IMR-90 (cell line): ENCODE measurements around the gene DLL1. TPM values are rescaled to one million over a fixed set of nuclear protein-coding genes. Genes with fewer than 3 reads are reported as not detected.

Source experiments
- ATAC-seq: fragments of 200-7000 bp; cut with Tn5 transposase; 2 replicates; pipeline ENCODE4 v1.9.1; 2020; ENCODE audit warnings: low read depth, mild to moderate bottlenecking, moderate library complexity
- BruUV-seq: library from RNA; stranded (reverse); fragments of 400-500 nt; replicated peaks from 2 replicates; lab custom pipeline; 2021; lab: Mats Ljungman, UMichigan
- CTCF ChIA-PET: fragments of 300-600 bp; formaldehyde crosslinking; extraction: SDS; loops from one replicate; lab custom pipeline; 2021; ENCODE audit warnings: antibody characterized with exemption; lab: Yijun Ruan, JAX
- POLR2A ChIA-PET: fragments of 300-600 bp; sonication (Branson Sonifier 250); formaldehyde crosslinking; loops from one replicate; lab custom pipeline; 2022; ENCODE audit warnings: antibody characterized with exemption; ENCODE audit not compliant: unreplicated experiment; lab: Charles Lee
- DNase-seq: peaks from one replicate; pipeline ENCODE4 v3.0.0; 2013
- H2AFZ ChIP-seq: replicated peaks from 2 replicates; pipeline ENCODE3; 2013; ENCODE audit warnings: low read length, mild to moderate bottlenecking; ENCODE audit not compliant: poor library complexity
- H2AK5ac ChIP-seq: 2 replicates; pipeline ENCODE4 v1.6.1; 2013; ENCODE audit warnings: low read depth, low read length, inconsistent platforms
- H2AK9ac ChIP-seq: replicated peaks from 2 replicates; pipeline ENCODE3; 2013; ENCODE audit warnings: mild to moderate bottlenecking, low read depth, low read length, moderate library complexity; ENCODE audit not compliant: poor library complexity
- H2BK120ac ChIP-seq: 2 replicates; pipeline ENCODE4 v1.6.1; 2013; ENCODE audit warnings: low read depth, low read length, inconsistent platforms
- H2BK15ac ChIP-seq: 3 replicates; pipeline ENCODE4 v1.6.1; 2013; ENCODE audit warnings: low read depth, low read length, inconsistent platforms
- H2BK20ac ChIP-seq: 2 replicates; pipeline ENCODE4 v1.6.1; 2013; ENCODE audit warnings: low read depth, mild to moderate bottlenecking, inconsistent platforms, low read length, moderate library complexity
- H2BK5ac ChIP-seq: 2 replicates; pipeline ENCODE4 v1.6.1; 2013; ENCODE audit warnings: mild to moderate bottlenecking, low read depth, low read length, inconsistent platforms; ENCODE audit not compliant: poor library complexity, severe bottlenecking
- H3K14ac ChIP-seq: replicated peaks from 2 replicates; pipeline ENCODE4 v1.6.1; 2013; ENCODE audit warnings: low read depth, low read length, inconsistent platforms
- H3K18ac ChIP-seq: 2 replicates; pipeline ENCODE4 v1.6.1; 2013; ENCODE audit warnings: low read depth, low read length, control low read depth
- H3K23ac ChIP-seq: 2 replicates; pipeline ENCODE4 v1.6.1; 2013; ENCODE audit warnings: low read depth, low read length, inconsistent platforms
- H3K27ac ChIP-seq: 2 replicates; pipeline ENCODE4 v1.5.1; 2013; ENCODE audit warnings: mild to moderate bottlenecking, control low read depth, low read length; ENCODE audit not compliant: insufficient read depth
- H3K27me3 ChIP-seq: 2 replicates; pipeline ENCODE4 v1.6.1; 2013; ENCODE audit warnings: low read length; ENCODE audit not compliant: control insufficient read depth, insufficient read depth
- H3K36me3 ChIP-seq: 2 replicates; pipeline ENCODE4 v1.6.1; 2013; ENCODE audit warnings: low read length, mixed read lengths; ENCODE audit not compliant: control insufficient read depth, insufficient read depth
- H3K4ac ChIP-seq: 2 replicates; pipeline ENCODE4 v1.6.1; 2013; ENCODE audit warnings: low read depth, low read length, inconsistent platforms
- H3K4me1 ChIP-seq: 2 replicates; pipeline ENCODE4 v1.6.1; 2013; ENCODE audit warnings: low read length, mixed read lengths; ENCODE audit not compliant: control insufficient read depth, insufficient read depth
- H3K4me2 ChIP-seq: 2 replicates; pipeline ENCODE4 v1.6.1; 2013; ENCODE audit warnings: low read depth, mild to moderate bottlenecking, control low read depth, low read length, moderate library complexity
- H3K4me3 ChIP-seq: 2 replicates; pipeline ENCODE4 v1.5.1; 2013; ENCODE audit warnings: low read depth, mild to moderate bottlenecking, control low read depth, low read length, moderate library complexity; ENCODE audit not compliant: insufficient read depth
- H3K56ac ChIP-seq: 2 replicates; pipeline ENCODE4 v1.6.1; 2013; ENCODE audit warnings: low read length, inconsistent platforms; ENCODE audit not compliant: insufficient read depth; ENCODE audit errors: extremely low read depth
- H3K79me1 ChIP-seq, 2 experiments: 2 replicates each; pipeline ENCODE4 v1.6.1; 2013; ENCODE audit warnings: low read length in 2 of 2, inconsistent platforms in 1 of 2, low read depth in 1 of 2
- H3K9ac ChIP-seq: 2 replicates; pipeline ENCODE4 v1.6.1; 2013; ENCODE audit warnings: low read depth, low read length, control low read depth
- H3K9me1 ChIP-seq: 2 replicates; pipeline ENCODE4 v1.6.1; 2013; ENCODE audit warnings: low read length, inconsistent platforms; ENCODE audit not compliant: insufficient read depth
- H3K9me3 ChIP-seq: 2 replicates; pipeline ENCODE4 v1.6.1; 2013; ENCODE audit warnings: low read length; ENCODE audit not compliant: control insufficient read depth, insufficient read depth
- H4K20me1 ChIP-seq: 2 replicates; pipeline ENCODE4 v1.6.1; 2013; ENCODE audit warnings: low read length, inconsistent platforms; ENCODE audit not compliant: insufficient read depth
- H4K5ac ChIP-seq: 2 replicates; pipeline ENCODE4 v1.6.1; 2013; ENCODE audit warnings: mild to moderate bottlenecking, low read depth, low read length, control low read depth
- H4K8ac ChIP-seq, 2 experiments: 2 replicates each; pipeline ENCODE4 v1.6.1; 2013; ENCODE audit warnings: low read depth in 2 of 2, low read length in 2 of 2, control low read depth in 1 of 2, inconsistent platforms in 1 of 2
- H4K91ac ChIP-seq: 2 replicates; pipeline ENCODE4 v1.6.1; 2013; ENCODE audit warnings: low read depth, low read length, inconsistent platforms; ENCODE audit not compliant: insufficient read depth
- BHLHE40 ChIP-seq: fragments of 150-350 bp; IDR thresholded peaks from 2 replicates; pipeline ENCODE4 v1.6.1; 2016; ENCODE audit warnings: mild to moderate bottlenecking, low read depth, low read length
- CEBPB ChIP-seq: IDR thresholded peaks from 2 replicates; pipeline ENCODE4 v1.6.1; 2012; ENCODE audit warnings: low read depth, low read length, improper control_type of control experiment
- CHD1 ChIP-seq: IDR thresholded peaks from 2 replicates; pipeline ENCODE4 v1.6.1; 2012; ENCODE audit warnings: low read depth, low read length, improper control_type of control experiment
- ELK1 ChIP-seq: fragments of 150-350 bp; IDR thresholded peaks from 2 replicates; pipeline ENCODE4 v1.6.1; 2016; ENCODE audit warnings: low read depth, mild to moderate bottlenecking, low read length, moderate library complexity, borderline replicate concordance
- FOS ChIP-seq: fragments of 150-350 bp; IDR thresholded peaks from 2 replicates; pipeline ENCODE4 v1.6.1; 2016; ENCODE audit warnings: low read depth, low read length
- MAFK ChIP-seq: IDR thresholded peaks from 2 replicates; pipeline ENCODE4 v1.6.1; 2012; ENCODE audit warnings: low read depth, low read length, improper control_type of control experiment
- MXI1 ChIP-seq: IDR thresholded peaks from 2 replicates; pipeline ENCODE4 v1.6.1; 2012; ENCODE audit warnings: low read depth, mild to moderate bottlenecking, low read length, moderate library complexity, borderline replicate concordance
- POLR2A ChIP-seq: IDR thresholded peaks from 2 replicates; pipeline ENCODE4 v1.6.1; 2012; ENCODE audit warnings: mild to moderate bottlenecking, low read depth, low read length
- RCOR1 ChIP-seq: IDR thresholded peaks from 2 replicates; pipeline ENCODE4 v1.6.1; 2012; ENCODE audit warnings: mild to moderate bottlenecking, low read length, improper control_type of control experiment; ENCODE audit not compliant: insufficient replicate concordance
- RFX5 ChIP-seq: IDR thresholded peaks from 2 replicates; pipeline ENCODE4 v1.8.0; 2012; ENCODE audit warnings: low read depth, mild to moderate bottlenecking, low read length, moderate library complexity
- USF2 ChIP-seq: fragments of 150-350 bp; IDR thresholded peaks from 2 replicates; pipeline ENCODE4 v1.6.1; 2017; ENCODE audit warnings: mild to moderate bottlenecking, antibody characterized with exemption, low read length, low read depth
- WGBS, 2 experiments: methylation state at CpG; one replicate each; pipeline versions ENCODE4 v1.1.5 to v1.1.7; 2013; ENCODE audit warnings: missing lambda C conversion rate in 2 of 2; ENCODE audit not compliant: insufficient read length in 1 of 2; ENCODE audit errors: extremely low coverage in 2 of 2; 5-methylcytosine and 5-hydroxymethylcytosine counted together
- dilution Hi-C: fragments of 300-500 bp; cut with HindIII; formaldehyde crosslinking; loops from one replicate; pipeline ENCODE4 v1.14.3; 2018; ENCODE audit warnings: low sequenced_read_pairs; ENCODE audit not compliant: unreplicated experiment
- in situ Hi-C: fragments of 300-500 bp; cut with MboI; formaldehyde crosslinking; loops from 3 replicates; pipeline ENCODE4 v1.14.3; 2019; ENCODE audit warnings: low sequenced_read_pairs, inconsistent platforms, mixed read lengths
- intact Hi-C: fragments of 100-400 bp; cut with micrococcal nuclease; formaldehyde crosslinking; loops from 2 replicates; pipeline ENCODE4 v1.10.0; 2022
- polyA plus RNA-seq, 3 experiments: library from polyadenylated mRNA; depleted of rRNA; stranded (reverse); fragments of >200 nt; gene quantifications; 2 replicates each; pipeline ENCODE4 v1.2.3, GENCODE V29; 2012; ENCODE audit warnings: low replicate concordance in 1 of 3
- total RNA-seq: library from RNA; depleted of rRNA; stranded (reverse); fragments of >200 nt; gene quantifications from 2 replicates; pipeline ENCODE4 v1.2.3, GENCODE V29; 2012

The DLL1 gene
- total and polyA plus RNA-seq, 2 of the 4 experiments (the other 2 are of a cell fraction) = under 0.01 to 0.31 TPM

GRCh38 chr6:170314983-170315382 lies 24.1 kb upstream of the DLL1 start:
- peaks cover 47% of the 10 kb centered on the region for H4K20me1 ChIP-seq
- intact Hi-C loops (loop anchor here (5.0 to 10.0 kb wide), 2 partner anchors 523 to 870 kb away; no protein-coding TSS in a partner anchor), in situ Hi-C loops (no loop called here), dilution Hi-C loops (no loop called here)
- no peak overlapping the region for H3K18ac ChIP-seq
- H3K14ac ChIP-seq = no peak overlapping the region
- peaks cover 36 to 85% of the 10 kb centered on the region in 2 experiments for H3K79me1 ChIP-seq
- WGBS, 2 experiments = 100% methylated on average over 1 of the region's 5 CpGs; no CpG with 5 or more reads in 1 of the 2 experiments
- no peak overlapping the region for H3K56ac ChIP-seq
- ATAC-seq = no peak; the same call in 1 of the 2 replicates
- no peak overlapping the region for H3K4me3 ChIP-seq
- peaks cover 11% of the 10 kb centered on the region; the same call in 1 of the 2 replicates for H3K36me3 ChIP-seq
- H3K4ac ChIP-seq = no peak overlapping the region
- no peak overlapping the region for H2AK9ac ChIP-seq
- peak; percentile 35 for DNase-seq
- H2AK5ac ChIP-seq = no peak overlapping the region
- no peak overlapping the region for H4K8ac ChIP-seq
- H3K27ac ChIP-seq = no peak overlapping the region
- BruUV-seq = no TSS peak
- no peak overlapping the region for H4K5ac ChIP-seq
- H3K4me2 ChIP-seq = no peak overlapping the region
- CTCF ChIA-PET = no interaction called here
- no peak overlapping the region for H2BK5ac ChIP-seq
- no peak overlapping the region for H3K23ac ChIP-seq
- no peak overlapping the region for H2BK20ac ChIP-seq
- peaks cover 7% of the 10 kb centered on the region for H3K4me1 ChIP-seq
- no peak overlapping the region for H2BK120ac ChIP-seq
- H4K91ac ChIP-seq = no peak overlapping the region
- H3K9ac ChIP-seq = no peak overlapping the region
- H3K27me3 ChIP-seq = no peaks in the 10 kb centered on the region
- H3K9me3 ChIP-seq = no peaks in the 10 kb centered on the region
- H3K9me1 ChIP-seq = peaks cover 16% of the 10 kb centered on the region
- H2BK15ac ChIP-seq = no peak overlapping the region
- H2AFZ ChIP-seq = no peak overlapping the region
- POLR2A ChIA-PET = no interaction called here
- TF ChIP-seq CHD1 (no peak), USF2 (no peak), MAFK (no peak), RFX5 (no peak), FOS (no peak), MXI1 (no peak), BHLHE40 (no peak), ELK1 (no peak), RCOR1 (no peak), CEBPB (no peak), POLR2A (no peak)
